Activated CD4-positive, alpha-beta T cell treated with anti-CD3 and anti-CD28 coated beads, Interleukin-2, amount 50 U/mL, for 48 hours (primary cell): ENCODE results near the gene C17orf58.

ENCODE experiments used
- DNase-seq, 2 experiments: peaks; one replicate each; pipeline ENCODE4 v3.0.0-alpha.2; 2020

C17orf58 gene

DNA sequence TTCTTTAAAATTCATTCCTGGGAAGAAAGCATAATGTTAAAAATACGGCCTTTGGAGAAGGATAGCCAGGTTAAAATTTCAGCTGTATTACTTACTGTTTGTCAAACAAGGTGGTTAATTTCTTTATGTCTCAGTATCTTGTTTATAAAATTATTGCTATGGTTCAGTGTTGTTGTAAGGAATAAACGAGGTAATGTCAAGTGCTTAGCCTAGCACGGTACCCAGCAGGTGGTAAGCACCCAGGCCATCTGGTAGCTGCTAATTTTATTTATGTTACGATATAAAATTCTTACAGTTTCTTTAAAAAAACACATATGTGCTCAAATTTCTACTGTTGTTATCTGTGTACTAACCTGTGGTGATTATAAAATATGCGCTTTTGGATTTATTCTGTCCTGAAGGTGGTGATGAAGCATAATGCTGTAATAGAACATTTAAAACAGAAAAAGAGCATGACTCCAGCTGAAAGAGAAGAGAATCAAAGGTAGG is 48.9 kb downstream of the C17orf58 start:
- DNase-seq, result no peak

DNA sequence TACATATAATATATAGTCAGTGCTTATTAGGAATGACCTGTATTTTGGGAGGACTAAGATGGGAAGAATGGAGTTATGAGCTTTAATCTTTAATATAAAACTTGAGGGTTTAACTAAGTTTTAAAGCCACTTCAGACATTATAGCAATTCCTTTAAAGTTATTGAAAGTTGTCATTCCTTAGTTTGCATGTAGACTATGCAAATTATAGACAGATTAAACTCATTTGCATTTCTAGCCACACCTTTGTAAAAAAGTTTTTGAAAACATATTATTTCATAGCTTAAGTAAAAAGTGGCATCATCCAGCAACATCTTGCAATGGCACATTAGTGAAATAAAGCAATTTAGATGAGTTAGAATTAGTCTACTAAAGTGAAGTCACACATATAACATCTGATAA is 49.8 kb downstream of the C17orf58 start:
- no peak for DNase-seq

DNA sequence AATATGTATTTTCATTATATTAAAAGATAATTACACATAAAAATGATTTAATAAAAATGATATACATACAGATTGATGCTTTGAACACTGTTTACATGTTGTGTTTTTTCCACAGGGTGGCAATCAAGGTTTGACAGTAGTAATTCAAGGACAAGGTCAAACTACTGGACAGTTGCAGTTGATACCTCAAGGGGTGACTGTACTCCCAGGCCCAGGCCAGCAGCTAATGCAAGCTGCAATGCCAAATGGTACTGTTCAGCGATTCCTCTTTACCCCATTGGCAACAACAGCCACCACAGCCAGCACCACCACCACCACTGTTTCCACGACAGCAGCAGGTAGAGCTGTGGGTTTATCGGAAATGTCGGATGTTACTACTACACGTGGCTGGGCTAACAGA is 52.2 kb downstream of the C17orf58 start:
- no peak for DNase-seq

DNA sequence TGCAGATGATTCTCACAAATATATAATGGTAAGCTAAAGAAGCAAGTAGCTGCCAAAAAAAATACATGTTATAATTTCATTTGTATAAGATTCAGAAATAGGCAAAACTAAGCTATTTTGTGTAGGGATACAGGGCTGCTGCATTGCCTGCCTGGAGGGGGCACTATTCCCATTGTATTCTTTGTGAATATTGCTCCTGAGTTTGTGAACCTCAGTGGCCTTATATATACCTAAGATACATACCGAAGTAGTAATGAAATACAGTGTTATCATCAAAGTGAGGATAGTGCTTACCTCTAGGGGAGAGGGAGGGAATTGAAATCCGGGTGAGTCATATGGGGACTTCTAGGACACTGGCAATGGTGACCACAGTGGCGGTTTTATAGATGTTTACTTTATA is 53.5 kb downstream of the C17orf58 start:
- DNase-seq, result no peak
